ENCODE measurements around the gene ERC2. TPM values are rescaled to one million over a fixed set of nuclear protein-coding genes. Genes with fewer than 3 reads are reported as not detected.

The ERC2 gene
- total RNA-seq, 1 donor = 0.43 TPM

DNA sequence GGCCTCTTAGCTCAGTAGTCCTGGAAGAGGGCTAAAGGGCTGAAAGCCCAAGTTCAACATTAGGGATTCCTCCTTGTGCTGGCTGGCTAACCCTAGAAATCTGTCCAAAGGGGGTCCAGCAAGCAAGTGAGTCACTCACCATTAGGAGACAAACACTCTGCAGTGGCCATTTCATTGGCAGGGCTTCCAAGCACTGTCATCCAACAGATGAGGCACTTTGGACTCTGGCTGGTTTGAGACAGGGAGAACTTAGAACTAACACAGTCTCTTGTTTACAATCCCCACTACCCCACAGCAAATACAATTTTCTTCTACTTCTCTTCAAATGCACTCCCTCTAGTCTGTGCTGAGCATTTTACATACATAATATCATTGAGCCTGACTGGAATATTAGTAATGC lies 971.0 kb downstream of the ERC2 start:
- TF ChIP-seq, protein P1, sequence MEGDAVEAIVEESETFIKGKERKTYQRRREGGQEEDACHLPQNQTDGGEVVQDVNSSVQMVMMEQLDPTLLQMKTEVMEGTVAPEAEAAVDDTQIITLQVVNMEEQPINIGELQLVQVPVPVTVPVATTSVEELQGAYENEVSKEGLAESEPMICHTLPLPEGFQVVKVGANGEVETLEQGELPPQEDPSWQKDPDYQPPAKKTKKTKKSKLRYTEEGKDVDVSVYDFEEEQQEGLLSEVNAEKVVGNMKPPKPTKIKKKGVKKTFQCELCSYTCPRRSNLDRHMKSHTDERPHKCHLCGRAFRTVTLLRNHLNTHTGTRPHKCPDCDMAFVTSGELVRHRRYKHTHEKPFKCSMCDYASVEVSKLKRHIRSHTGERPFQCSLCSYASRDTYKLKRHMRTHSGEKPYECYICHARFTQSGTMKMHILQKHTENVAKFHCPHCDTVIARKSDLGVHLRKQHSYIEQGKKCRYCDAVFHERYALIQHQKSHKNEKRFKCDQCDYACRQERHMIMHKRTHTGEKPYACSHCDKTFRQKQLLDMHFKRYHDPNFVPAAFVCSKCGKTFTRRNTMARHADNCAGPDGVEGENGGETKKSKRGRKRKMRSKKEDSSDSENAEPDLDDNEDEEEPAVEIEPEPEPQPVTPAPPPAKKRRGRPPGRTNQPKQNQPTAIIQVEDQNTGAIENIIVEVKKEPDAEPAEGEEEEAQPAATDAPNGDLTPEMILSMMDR (IDR thresholded peaks at IDR 0.05; ENCODE audit: insufficient read depth, low read depth, low read length) = no peak

DNA sequence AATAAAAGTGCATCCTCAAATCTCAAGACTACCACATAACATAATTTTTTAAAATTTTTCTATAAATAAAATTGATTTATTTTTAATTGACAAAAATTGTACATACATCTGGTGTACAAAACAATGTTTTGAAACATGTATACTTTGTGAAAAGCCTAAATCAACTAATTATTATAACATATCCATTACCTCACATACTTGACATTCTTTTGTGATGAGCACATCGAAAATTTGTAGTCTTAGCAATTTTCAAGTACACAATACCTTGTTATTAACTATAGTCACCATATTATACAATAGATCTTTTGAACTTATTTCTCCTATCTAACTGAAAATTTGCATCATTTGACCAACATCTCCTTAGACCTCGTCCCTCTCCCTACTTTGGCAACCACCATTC lies 973.3 kb downstream of the ERC2 start:
- TF ChIP-seq, protein P1 (IDR thresholded peaks at IDR 0.05; ENCODE audit: insufficient read depth, low read depth, low read length) = no peak
- DNase-seq (ENCODE audit: low read depth) = no peak
- no peak overlapping the region for H3K4me3 ChIP-seq (ENCODE audit: low read depth, low read length)

More for the DNA sequence above, 971.0 kb downstream of the ERC2 start:
- no peak overlapping the region for H3K4me3 ChIP-seq (ENCODE audit: low read depth, low read length)
- DNase-seq (ENCODE audit: low read depth) = no peak

DNA sequence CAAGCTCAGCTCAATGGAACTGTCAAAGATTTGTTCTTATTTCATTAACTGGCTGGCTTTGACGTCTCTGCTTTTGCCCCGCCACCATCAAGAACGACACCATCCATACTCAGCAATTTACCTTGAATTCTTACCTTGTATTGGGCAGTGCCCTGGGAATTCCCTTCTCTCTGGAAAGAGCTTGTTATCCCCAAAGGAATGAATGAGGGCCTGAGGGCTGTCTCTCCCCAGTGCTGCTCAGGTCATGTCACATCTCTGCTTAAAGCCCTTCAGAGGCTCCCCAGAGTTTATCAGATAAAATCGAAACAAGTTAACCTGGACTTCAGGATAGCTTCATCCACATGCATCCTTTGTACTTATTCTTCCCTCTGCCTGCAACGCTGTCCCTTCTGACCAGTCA lies 975.3 kb downstream of the ERC2 start:
- no peak for DNase-seq (ENCODE audit: low read depth)
- TF ChIP-seq, protein P1 (IDR thresholded peaks at IDR 0.05; ENCODE audit: insufficient read depth, low read depth, low read length) = no peak
- H3K4me3 ChIP-seq (ENCODE audit: low read depth, low read length) = no peak overlapping the region

DNA sequence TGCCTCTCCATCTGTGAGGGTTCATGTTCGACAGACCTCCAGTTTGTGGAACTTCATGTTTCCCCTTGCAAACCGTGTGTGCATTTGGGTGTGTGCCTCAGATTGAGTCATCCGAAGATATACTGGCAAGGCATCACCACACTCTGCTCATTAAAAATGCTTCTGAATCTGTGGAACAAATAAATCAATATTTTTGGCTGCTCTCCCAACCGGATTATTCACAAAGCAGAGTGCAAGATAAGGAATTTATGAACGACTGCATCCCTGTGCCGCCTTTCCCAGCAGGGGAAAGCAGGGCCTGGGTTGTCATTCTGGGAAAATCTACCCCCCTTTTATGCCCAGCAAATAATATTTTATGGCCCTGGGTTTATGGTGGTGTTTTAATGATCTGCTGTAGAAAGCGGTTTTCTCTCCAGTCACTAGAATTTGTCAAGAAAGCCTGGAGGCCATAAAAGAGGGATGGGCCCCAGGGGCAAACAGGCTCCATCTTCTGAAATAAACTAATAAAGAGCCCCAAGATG lies 976.9 kb downstream of the ERC2 start:
- H3K4me3 ChIP-seq (ENCODE audit: low read depth, low read length) = no peak overlapping the region
- peak; percentile 97 for DNase-seq (ENCODE audit: low read depth)
- TF ChIP-seq, protein P1 (IDR thresholded peaks at IDR 0.05; ENCODE audit: insufficient read depth, low read depth, low read length) = no peak

DNA sequence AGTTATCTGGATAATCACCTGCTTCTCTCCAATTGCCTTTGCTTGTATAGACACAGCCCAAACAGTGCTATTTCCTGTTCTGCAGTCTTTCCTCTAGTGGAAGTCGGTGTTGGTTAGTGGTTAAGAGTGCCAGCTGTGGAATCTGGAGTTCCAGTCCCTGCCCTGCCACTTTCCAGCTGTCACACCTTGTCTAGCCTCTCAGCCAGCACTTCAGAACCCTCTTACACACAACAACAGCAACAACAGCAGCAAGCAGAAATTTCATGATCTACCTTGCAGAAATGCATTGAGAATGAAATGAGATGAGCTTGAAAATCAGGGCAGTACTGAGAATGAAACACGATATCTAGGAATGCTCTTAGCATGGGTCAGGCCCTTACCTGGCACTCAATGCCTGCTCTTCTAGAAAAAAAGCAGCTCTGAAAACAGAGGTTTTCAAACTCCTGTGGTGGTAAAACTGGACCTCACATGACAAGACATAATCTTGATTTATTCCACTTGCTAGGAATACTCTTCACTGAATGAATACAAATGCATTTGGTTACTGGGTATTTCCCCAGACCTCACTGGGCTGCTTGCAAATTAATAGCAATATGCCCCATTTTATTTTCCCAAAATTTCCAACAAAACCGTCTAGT lies 977.9 kb downstream of the ERC2 start:
- no peak overlapping the region for H3K4me3 ChIP-seq (ENCODE audit: low read depth, low read length)
- DNase-seq (ENCODE audit: low read depth) = no peak
- TF ChIP-seq, protein P1 (IDR thresholded peaks at IDR 0.05; ENCODE audit: insufficient read depth, low read depth, low read length) = no peak

DNA sequence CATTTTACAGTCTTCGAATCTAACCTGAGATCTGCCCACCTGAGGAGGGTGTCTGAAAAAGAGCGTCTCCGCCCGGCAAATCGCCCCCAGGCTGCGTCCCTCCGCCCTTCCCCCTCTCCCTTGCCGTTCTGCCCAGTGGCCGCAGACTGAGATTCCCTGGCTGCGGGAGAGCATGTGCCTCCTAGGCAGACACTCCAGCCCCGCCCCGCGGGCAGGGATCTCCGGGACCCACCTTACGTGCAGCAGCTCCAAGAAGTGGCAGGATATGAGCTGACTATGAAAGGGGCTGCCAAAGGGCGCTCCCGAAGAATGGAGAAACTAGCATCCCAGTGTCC lies 978.5 kb downstream of the ERC2 start:
- TF ChIP-seq, protein P1 (IDR thresholded peaks at IDR 0.05; ENCODE audit: insufficient read depth, low read depth, low read length) = no peak
- H3K4me3 ChIP-seq (ENCODE audit: low read depth, low read length) = peak overlapping the region; percentile 92
- no peak for DNase-seq (ENCODE audit: low read depth)

Data from fibroblast of villous mesenchyme (primary cell).